Stimulated activated naive CD8-positive, alpha-beta T cell treated with anti-CD3 and anti-CD28 coated beads, Interleukin-15, Interleukin-2, amounts not matched to agents 100 ng/mL and 50 ng/mL, for 24 hours (primary cell): ENCODE data around the gene FAM20C.
"Not testable (repeated sequence)": the region's sequence is repeated elsewhere in the genome, so short reads cannot be mapped to it uniquely, and the experiment has no call there.

Source experiments
- H3K27ac Mint-ChIP-seq: one replicate; pipeline ENCODE4 v1.8.0; 2021; ENCODE audit warnings: mild to moderate bottlenecking, mixed read lengths
- H3K27me3 Mint-ChIP-seq: one replicate; pipeline ENCODE4 v1.8.0; 2021; ENCODE audit warnings: mixed read lengths
- H3K36me3 Mint-ChIP-seq: one replicate; pipeline ENCODE4 v1.8.0; 2021; ENCODE audit warnings: low read depth, mixed read lengths
- H3K4me1 Mint-ChIP-seq: one replicate; pipeline ENCODE4 v1.8.0; 2021; ENCODE audit warnings: low read depth, mixed read lengths
- H3K4me3 Mint-ChIP-seq: one replicate; pipeline ENCODE4 v1.8.0; 2021; ENCODE audit warnings: mild to moderate bottlenecking, mixed read lengths
- H3K9me3 Mint-ChIP-seq: one replicate; pipeline ENCODE4 v1.8.0; 2021; ENCODE audit warnings: mixed read lengths

The FAM20C gene

GRCh38 chr7:288671-289101, 96.3 kb downstream of the FAM20C start:
- Mint-ChIP-seq H3K36me3 (no peaks in the 10 kb centered on the region), H3K4me3 (no peak overlapping the region), H3K4me1 (no peaks in the 10 kb centered on the region), H3K27me3 (peaks cover 45% of the 10 kb centered on the region), H3K27ac (no peak overlapping the region), H3K9me3 (no peaks in the 10 kb centered on the region)

DNA sequence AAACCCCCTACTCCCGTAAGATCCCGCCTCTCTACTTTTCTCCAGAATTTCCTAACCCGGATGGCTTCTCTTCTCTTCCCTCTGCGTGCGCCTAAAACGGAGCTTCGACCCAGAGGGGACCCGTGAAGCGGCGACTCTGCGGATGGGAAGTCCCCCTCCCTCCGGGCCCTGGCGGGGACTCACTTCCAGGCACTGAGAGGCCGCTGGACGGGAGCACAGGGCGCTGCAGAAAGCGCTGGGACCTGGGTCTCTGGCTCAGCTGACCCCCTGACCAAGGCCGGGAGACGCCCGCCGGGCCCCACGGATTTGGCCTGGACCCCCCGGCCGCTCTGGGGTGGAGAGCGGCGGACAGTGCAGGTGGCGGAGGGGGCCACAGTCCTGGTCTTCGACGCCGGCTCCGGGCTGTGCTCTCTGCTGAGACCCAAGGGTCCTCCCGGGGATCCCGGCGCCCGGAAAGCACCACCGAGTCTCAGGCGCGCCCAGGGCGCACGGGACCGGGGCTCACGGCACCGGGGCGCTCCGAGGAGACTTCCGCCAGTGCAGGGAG, 96.9 kb downstream of the FAM20C start:
- Mint-ChIP-seq H3K27ac (no peak overlapping the region), H3K4me3 (no peak overlapping the region), H3K27me3 (peaks cover 45% of the 10 kb centered on the region), H3K4me1 (no peaks in the 10 kb centered on the region), H3K9me3 (no peaks in the 10 kb centered on the region), H3K36me3 (no peaks in the 10 kb centered on the region)

DNA sequence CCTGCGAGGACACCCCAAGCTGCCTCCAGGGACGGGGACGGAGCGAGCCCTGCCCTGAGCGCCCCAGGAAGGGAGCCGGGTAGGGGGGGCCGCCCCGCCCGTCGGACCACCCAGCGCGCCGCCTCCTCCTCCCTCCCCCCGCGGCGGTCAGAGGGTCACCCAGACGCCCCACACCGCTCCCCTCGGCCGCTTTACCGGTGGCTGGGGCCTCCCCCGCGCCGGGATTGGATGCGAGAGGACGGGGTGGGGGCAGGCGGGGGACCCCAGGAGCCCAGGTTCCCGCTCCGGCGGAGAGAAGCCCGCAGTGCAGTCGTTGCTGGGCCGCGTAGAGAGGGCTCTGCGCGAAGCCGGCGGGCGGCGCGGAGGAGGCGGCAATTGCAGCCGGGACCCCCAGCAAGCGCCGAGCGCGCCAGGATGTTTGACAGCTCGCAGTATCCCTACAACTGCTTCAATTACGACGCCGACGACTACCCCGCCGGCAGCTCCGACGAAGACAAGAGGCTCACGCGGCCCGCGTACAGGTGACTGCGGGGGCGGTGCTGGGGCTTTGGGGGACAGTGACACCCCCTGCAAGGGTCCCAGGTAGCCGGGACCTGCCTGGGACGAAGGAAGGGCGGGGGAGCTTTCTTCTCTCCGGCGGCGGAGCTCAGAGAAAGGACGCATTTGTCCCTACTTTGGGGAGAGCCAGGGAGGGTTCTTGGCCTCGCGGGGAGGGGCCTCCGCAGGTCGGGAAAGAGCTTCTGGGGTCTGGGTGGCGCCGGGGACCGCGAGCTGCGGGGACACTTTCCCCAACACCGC, 97.6 kb downstream of the FAM20C start, which contains the start of gene FOXL3:
FOXL3 (plus strand) TSS at position 415 of the 798 bp plus-strand sequence; CDS start at position 415, 0 bp downstream.
- no peaks in the 10 kb centered on the region for H3K9me3 Mint-ChIP-seq
- H3K4me1 Mint-ChIP-seq = no peaks in the 10 kb centered on the region
- peaks cover 45% of the 10 kb centered on the region for H3K27me3 Mint-ChIP-seq
- H3K27ac Mint-ChIP-seq = no peak within 1 kb of the TSS
- no peaks in the 10 kb centered on the region for H3K36me3 Mint-ChIP-seq
- no peak within 1 kb of the TSS for H3K4me3 Mint-ChIP-seq

DNA sequence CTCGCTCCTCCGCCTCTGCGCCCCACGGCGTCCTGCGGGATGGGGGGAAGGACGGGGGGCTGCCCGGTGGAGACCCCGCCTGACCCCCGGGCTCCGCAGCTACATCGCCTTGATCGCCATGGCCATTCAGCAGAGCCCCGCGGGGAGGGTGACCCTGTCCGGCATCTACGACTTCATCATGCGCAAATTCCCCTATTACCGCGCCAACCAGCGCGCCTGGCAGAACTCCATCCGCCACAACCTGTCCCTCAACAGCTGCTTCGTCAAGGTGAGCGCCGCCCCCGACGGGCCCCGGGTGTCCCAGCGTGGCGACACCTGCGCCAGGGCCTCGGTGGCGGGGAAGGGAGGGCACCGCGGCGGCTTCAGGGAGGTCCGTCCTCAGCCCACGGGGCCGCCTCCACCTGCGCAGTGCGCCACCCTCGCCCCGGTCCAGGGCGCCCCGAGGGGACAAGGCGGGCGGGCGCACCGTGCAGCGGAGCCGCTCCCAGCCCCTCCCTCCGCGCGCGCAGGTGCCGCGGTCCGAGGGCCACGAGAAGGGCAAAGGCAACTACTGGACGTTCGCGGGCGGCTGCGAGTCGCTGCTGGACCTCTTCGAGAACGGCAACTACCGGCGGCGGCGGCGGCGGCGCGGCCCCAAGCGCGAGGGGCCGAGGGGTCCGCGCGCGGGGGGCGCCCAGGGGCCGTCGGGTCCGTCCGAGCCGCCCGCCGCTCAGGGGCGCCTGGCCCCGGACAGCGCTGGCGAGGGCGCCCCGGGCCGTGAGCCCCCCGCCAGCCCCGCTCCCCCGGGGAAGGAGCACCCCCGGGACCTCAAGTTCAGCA, 98.4 kb downstream of the FAM20C start:
- Mint-ChIP-seq H3K9me3 (no peaks in the 10 kb centered on the region), H3K4me3 (no peak overlapping the region), H3K4me1 (no peaks in the 10 kb centered on the region), H3K27me3 (peaks cover 39% of the 10 kb centered on the region), H3K27ac (no peak overlapping the region), H3K36me3 (no peaks in the 10 kb centered on the region)

DNA sequence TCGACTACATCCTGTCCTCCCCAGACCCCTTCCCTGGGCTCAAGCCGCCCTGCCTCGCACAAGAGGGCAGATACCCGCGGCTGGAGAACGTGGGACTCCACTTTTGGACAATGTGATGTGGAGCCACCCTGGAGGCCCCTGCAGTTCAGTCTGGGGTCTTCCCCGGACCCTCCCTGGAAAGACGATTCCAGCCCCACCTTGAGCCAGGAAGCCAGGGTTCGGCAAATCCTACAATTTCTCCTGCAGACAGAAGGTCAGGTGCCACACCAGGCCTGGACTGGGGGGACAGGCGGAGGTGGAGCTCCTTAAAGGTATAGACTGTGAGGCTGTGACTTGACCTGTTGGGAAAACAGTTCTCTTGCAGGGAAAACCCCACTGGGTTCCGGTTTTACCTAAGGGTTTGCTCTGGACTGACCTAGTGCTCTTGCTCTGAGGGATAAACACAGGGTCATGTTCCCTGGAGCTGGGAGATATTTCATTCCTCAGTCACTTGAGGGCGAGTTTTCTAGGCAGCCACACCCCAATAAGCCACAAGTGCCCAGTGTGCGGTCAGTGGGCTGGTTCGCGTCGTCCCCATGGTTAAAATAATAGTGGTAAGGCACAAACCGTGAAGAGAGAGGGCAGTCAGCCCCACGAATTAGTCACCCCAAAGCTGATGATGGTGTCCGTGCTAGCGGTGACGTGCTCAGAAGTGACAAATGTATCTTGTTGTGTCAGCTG, 99.2 kb downstream of the FAM20C start:
- no peaks in the 10 kb centered on the region for H3K36me3 Mint-ChIP-seq
- no peak overlapping the region for H3K4me3 Mint-ChIP-seq
- H3K27ac Mint-ChIP-seq = no peak overlapping the region
- H3K9me3 Mint-ChIP-seq = no peaks in the 10 kb centered on the region
- H3K4me1 Mint-ChIP-seq = no peaks in the 10 kb centered on the region
- peaks cover 37% of the 10 kb centered on the region for H3K27me3 Mint-ChIP-seq

GRCh38 chr7:292226-292625, 99.9 kb downstream of the FAM20C start:
- Mint-ChIP-seq H3K4me1 (no peaks in the 10 kb centered on the region), H3K27ac (no peak overlapping the region), H3K36me3 (no peaks in the 10 kb centered on the region), H3K27me3 (peaks cover 36% of the 10 kb centered on the region), H3K4me3 (no peak overlapping the region), H3K9me3 (no peaks in the 10 kb centered on the region)

- H3K27me3 Mint-ChIP-seq = peaks cover 33% of the 10 kb centered on the region
- H3K36me3 Mint-ChIP-seq = no peaks in the 10 kb centered on the region
- no peak overlapping the region for H3K4me3 Mint-ChIP-seq
- no peak overlapping the region for H3K27ac Mint-ChIP-seq
- H3K9me3 Mint-ChIP-seq = no peaks in the 10 kb centered on the region
- no peaks in the 10 kb centered on the region for H3K4me1 Mint-ChIP-seq
Observed at GRCh38 chr7:292826-293225, 100.5 kb downstream of the FAM20C start.

GRCh38 chr7:293681-294439, 101.5 kb downstream of the FAM20C start:
- no peaks in the 10 kb centered on the region for H3K9me3 Mint-ChIP-seq
- H3K36me3 Mint-ChIP-seq = no peaks in the 10 kb centered on the region
- H3K4me3 Mint-ChIP-seq = no peak overlapping the region
- no peaks in the 10 kb centered on the region for H3K4me1 Mint-ChIP-seq
- peaks cover 24% of the 10 kb centered on the region for H3K27me3 Mint-ChIP-seq
- H3K27ac Mint-ChIP-seq = no peak overlapping the region

GRCh38 chr7:294440-295154, 102.2 kb downstream of the FAM20C start:
- no peak overlapping the region for H3K4me3 Mint-ChIP-seq
- H3K4me1 Mint-ChIP-seq = no peaks in the 10 kb centered on the region
- H3K9me3 Mint-ChIP-seq = no peaks in the 10 kb centered on the region
- H3K27me3 Mint-ChIP-seq = peaks cover 21% of the 10 kb centered on the region
- H3K27ac Mint-ChIP-seq = no peak overlapping the region
- no peaks in the 10 kb centered on the region for H3K36me3 Mint-ChIP-seq

GRCh38 chr7:295155-296154, 103.1 kb downstream of the FAM20C start:
- Mint-ChIP-seq H3K36me3 (no peaks in the 10 kb centered on the region), H3K27me3 (peaks cover 21% of the 10 kb centered on the region), H3K27ac (no peak overlapping the region), H3K4me1 (no peaks in the 10 kb centered on the region), H3K9me3 (no peaks in the 10 kb centered on the region), H3K4me3 (no peak overlapping the region)

DNA sequence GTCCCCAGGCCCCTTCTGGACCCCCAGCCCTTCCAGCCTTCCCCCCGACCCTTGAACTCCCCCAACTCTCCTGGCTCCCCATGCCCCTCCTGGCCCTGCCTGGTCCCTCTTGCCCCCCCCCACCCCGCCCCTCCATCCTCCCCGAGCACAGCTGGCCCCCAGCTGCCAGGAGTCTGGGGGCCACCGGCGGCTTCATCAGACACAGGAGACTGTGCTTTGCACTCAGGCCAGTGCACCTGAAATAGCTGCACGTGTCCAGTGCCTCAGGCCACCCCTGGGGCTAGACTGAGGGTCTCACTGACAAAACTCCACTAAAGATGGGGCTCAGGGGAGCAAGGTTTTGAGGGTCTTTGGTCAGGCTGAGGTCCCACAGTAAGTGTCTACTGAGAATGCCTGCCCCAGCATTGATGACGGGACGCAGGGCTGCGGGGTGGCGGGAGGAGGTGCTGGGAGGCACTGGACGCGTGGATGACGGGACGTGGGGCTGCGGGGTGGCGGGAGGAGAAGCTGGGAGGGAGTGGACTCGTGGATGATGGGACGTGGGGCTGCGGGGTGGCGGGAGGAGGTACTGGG, 104.1 kb downstream of the FAM20C start:
- Mint-ChIP-seq H3K9me3 (no peaks in the 10 kb centered on the region), H3K27me3 (peaks cover 18% of the 10 kb centered on the region), H3K4me3 (no peak overlapping the region), H3K4me1 (no peaks in the 10 kb centered on the region), H3K27ac (no peak overlapping the region), H3K36me3 (no peaks in the 10 kb centered on the region)

DNA sequence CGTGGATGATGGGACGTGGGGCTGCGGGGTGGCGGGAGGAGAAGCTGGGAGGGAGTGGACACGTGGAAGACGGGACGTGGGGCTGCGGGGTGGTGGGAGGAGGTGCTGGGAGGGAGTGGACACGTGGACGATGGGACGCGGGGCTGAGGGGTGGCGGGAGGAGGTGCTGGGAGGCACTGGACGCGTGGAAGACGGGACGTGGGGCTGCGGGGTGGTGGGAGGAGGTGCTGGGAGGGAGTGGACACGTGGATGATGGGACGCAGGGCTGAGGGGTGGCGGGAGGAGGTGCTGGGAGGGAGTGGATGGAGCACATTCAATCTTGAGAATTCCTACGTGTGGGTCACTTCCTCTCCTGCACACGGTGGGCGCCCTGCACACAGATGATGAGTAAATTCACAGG, 104.8 kb downstream of the FAM20C start:
- not testable (repeated sequence) for H3K36me3 Mint-ChIP-seq, H3K9me3 Mint-ChIP-seq, H3K4me1 Mint-ChIP-seq, H3K4me3 Mint-ChIP-seq, H3K27ac Mint-ChIP-seq
- peaks cover 11% of the 10 kb centered on the region for H3K27me3 Mint-ChIP-seq
